ENCODE results near the gene AKNA. TPM values are rescaled to one million over a fixed set of nuclear protein-coding genes. Genes with fewer than 3 reads are reported as not detected.
A peak's percentile ranks its signal among the peaks of the same experiment; 100 is the strongest.

The AKNA gene
- total RNA-seq, 1 donor from 2014 or later: 55.0 TPM

DNA sequence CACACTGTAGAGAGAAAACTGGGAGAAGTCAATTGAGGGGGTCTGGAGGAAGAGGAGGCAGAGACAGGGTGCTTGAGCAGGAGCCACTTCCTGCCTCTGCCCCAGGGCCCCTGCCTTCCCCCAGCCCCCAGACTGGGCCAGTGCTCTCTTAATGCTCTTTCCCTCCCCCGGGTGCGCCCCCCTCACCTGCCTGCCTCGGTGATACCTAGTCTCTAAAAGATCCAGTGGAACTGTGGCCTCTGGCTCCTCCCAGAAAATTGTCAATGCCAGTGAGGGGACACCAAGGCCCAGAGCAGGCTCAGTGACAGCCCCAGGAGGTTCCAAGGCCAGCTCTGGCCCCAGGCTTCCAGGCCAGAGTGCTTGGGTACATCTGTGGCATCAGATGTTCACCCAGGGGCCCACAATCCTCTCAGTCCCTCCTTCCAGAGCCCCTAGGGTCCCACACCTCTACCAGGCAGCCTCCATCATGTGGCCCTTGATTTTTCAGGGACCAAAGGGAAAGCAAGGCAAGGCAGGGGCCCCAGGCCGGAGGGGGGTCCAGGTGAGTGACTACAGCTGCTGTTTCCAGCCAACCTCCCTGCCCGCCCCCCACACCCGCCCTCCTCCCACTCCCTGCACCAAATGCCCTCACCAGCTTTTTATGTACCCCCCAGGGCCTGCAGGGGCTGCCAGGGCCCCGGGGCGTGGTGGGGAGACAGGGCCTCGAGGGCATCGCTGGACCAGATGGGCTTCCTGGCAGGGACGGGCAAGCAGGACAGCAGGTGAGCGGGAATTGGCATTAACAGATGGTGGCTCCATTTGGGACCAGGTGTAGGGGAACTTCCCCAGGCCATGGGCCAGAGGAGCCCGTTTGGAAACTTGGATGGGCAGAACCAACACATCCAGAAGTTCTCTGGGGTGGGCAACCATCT is 98.0 kb downstream of the AKNA start:
- peak in 1 of 2 donors; percentile 83 for DNase-seq (ENCODE audit: extremely low spot score in 2 of 2)
- Histone ChIP-seq H3K9me3 (no peaks in the 10 kb centered on the region), H3K4me1 (peaks cover 13% of the 10 kb centered on the region), H3K36me3 (peaks cover 0 to 13% of the 10 kb centered on the region in 2 donors), H3K27ac (no peak overlapping the region), H3K27me3 (no peaks in the 10 kb centered on the region), H3K4me3 (no peak overlapping the region)
- intact Hi-C loops (cut with DNase I): loop anchor here (5.0 kb wide), 1 partner anchor 208 kb away; no protein-coding TSS in a partner anchor
- TF ChIP-seq, protein P1, sequence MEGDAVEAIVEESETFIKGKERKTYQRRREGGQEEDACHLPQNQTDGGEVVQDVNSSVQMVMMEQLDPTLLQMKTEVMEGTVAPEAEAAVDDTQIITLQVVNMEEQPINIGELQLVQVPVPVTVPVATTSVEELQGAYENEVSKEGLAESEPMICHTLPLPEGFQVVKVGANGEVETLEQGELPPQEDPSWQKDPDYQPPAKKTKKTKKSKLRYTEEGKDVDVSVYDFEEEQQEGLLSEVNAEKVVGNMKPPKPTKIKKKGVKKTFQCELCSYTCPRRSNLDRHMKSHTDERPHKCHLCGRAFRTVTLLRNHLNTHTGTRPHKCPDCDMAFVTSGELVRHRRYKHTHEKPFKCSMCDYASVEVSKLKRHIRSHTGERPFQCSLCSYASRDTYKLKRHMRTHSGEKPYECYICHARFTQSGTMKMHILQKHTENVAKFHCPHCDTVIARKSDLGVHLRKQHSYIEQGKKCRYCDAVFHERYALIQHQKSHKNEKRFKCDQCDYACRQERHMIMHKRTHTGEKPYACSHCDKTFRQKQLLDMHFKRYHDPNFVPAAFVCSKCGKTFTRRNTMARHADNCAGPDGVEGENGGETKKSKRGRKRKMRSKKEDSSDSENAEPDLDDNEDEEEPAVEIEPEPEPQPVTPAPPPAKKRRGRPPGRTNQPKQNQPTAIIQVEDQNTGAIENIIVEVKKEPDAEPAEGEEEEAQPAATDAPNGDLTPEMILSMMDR (IDR thresholded peaks at IDR 0.05): no peak
- TF ChIP-seq POLR2A (IDR thresholded peaks at IDR 0.05) (no peak), POLR2AphosphoS5 (IDR thresholded peaks at IDR 0.05; ENCODE audit: insufficient read depth in 1 of 2, low read depth in 1 of 2) (no peak)

DNA sequence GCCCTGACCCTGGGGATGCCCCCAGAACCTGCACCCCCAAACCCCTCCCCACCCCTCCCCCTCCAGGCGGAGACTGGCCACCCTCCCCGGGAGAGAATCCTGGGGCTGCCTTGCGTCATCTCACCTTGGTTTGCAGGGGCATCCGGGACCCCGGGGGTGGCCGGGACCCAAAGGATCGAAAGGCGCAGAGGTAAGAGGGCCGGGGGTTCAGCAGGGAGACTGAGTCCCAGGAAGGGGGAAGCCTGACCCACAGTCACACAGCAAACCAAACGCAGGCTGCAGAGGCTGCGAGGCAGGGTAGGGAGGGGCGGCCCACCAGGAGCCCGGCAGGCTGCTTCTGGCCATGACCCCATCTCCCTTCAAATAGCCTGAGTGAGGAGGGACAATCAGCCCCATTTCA is 98.7 kb downstream of the AKNA start:
- Histone ChIP-seq H3K27ac (no peak overlapping the region), H3K4me1 (peaks cover 20% of the 10 kb centered on the region), H3K9me3 (no peaks in the 10 kb centered on the region), H3K36me3 (peaks cover 0 to 6% of the 10 kb centered on the region in 2 donors), H3K4me3 (no peak overlapping the region), H3K27me3 (no peaks in the 10 kb centered on the region)
- intact Hi-C loops (cut with DNase I): no loop called here
- no peak for DNase-seq (ENCODE audit: extremely low spot score in 2 of 2)
- TF ChIP-seq POLR2A (IDR thresholded peaks at IDR 0.05) (no peak), POLR2AphosphoS5 (IDR thresholded peaks at IDR 0.05; ENCODE audit: insufficient read depth in 1 of 2, low read depth in 1 of 2) (no peak)
- TF ChIP-seq, protein P1 (IDR thresholded peaks at IDR 0.05): no peak

- H3K9me3 ChIP-seq: no peaks in the 10 kb centered on the region
- intact Hi-C loops (cut with DNase I): no loop called here
- peak in 1 of 2 donors; percentile 84 for DNase-seq (ENCODE audit: extremely low spot score in 2 of 2)
Observed at GRCh38 chr9:114288193-114289091, 99.3 kb downstream of the AKNA start.

GRCh38 chr9:114287763-114288192 is 100.0 kb downstream of the AKNA start:
- H3K4me3 ChIP-seq: no peak overlapping the region
- peaks cover 20% of the 10 kb centered on the region for H3K4me1 ChIP-seq
- H3K27ac ChIP-seq: no peak overlapping the region
- H3K9me3 ChIP-seq: no peaks in the 10 kb centered on the region
- peaks cover 0 to 6% of the 10 kb centered on the region in 2 donors for H3K36me3 ChIP-seq
- TF ChIP-seq, protein P1 (IDR thresholded peaks at IDR 0.05): no peak
- TF ChIP-seq POLR2AphosphoS5 (IDR thresholded peaks at IDR 0.05; ENCODE audit: insufficient read depth in 1 of 2, low read depth in 1 of 2) (no peak), POLR2A (IDR thresholded peaks at IDR 0.05) (no peak)
- peak in 1 of 2 donors; percentile 82 for DNase-seq (ENCODE audit: extremely low spot score in 2 of 2)
- intact Hi-C loops (cut with DNase I): no loop called here
- H3K27me3 ChIP-seq: no peaks in the 10 kb centered on the region

More at GRCh38 chr9:114288193-114289091, 99.3 kb downstream of the AKNA start:
- Histone ChIP-seq H3K4me3 (no peak overlapping the region), H3K27ac (no peak overlapping the region), H3K27me3 (no peaks in the 10 kb centered on the region), H3K36me3 (peaks cover 0 to 6% of the 10 kb centered on the region in 2 donors), H3K4me1 (peaks cover 20% of the 10 kb centered on the region)
- TF ChIP-seq POLR2AphosphoS5 (IDR thresholded peaks at IDR 0.05; ENCODE audit: insufficient read depth in 1 of 2, low read depth in 1 of 2): no peak
- TF ChIP-seq POLR2A (IDR thresholded peaks at IDR 0.05): no peak
- TF ChIP-seq, protein P1 (IDR thresholded peaks at IDR 0.05): no peak

Measured in vagina (tissue), 2 donors.